ENCODE measurements around the gene ENTREP3.

The ENTREP3 gene

DNA sequence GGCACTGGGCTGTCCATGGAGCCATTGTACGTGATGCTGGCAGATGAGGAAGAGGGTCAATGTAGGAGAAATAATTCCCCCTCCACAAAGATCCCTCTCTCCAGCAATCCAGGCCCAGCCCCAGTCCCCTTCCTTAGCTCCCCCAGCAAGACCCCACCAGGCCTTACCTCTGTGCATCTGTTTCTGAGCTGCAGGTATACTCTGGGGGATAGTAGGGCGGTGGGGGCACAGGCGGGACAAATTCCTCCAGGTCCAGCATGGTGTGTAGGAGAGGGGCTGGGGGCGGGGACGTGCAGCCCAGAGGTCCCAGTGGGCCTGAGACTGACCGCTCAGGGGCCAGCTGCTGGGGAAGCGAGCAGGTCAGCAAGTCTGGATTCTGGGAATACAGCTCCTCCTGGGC is 3.7 kb downstream of the ENTREP3 start:
- Histone ChIP-seq H4K20me1 (ENCODE audit: control insufficient read depth, insufficient read depth, low read depth, low read length) (no peaks in the 10 kb centered on the region), H3K36me3 (ENCODE audit: control insufficient read depth, low read length) (peaks cover 19% of the 10 kb centered on the region), H3F3A (ENCODE audit: control insufficient read depth, insufficient read depth) (peaks cover 6% of the 10 kb centered on the region; the same call in 1 of the 2 replicates), H3K4me3 (ENCODE audit: low read length) (no peak overlapping the region), H3K4me1 (ENCODE audit: control insufficient read depth, low read length) (peaks cover 38% of the 10 kb centered on the region), H3K27ac (ENCODE audit: low read depth, low read length) (no peak overlapping the region), H3K79me2 (ENCODE audit: control insufficient read depth, low read length) (peaks cover 13% of the 10 kb centered on the region), H3K9me2 (replicated peaks; ENCODE audit: control insufficient read depth, low read length) (no peaks in the 10 kb centered on the region), H3K4me2 (ENCODE audit: low read length) (no peak overlapping the region), H3K27me3 (ENCODE audit: control insufficient read depth, low read length) (no peaks in the 10 kb centered on the region), H3K9me3 (ENCODE audit: control insufficient read depth, insufficient read depth, low read length) (no peaks in the 10 kb centered on the region)
- TF ChIP-seq EZH2phosphoT487 (IDR thresholded peaks at IDR 0.05; ENCODE audit: borderline replicate concordance, low read length) (no peak), CTCF (IDR thresholded peaks at IDR 0.05; ENCODE audit: low read depth, low read length, poor library complexity, severe bottlenecking) (no peak)

- no peak overlapping the region for H3K27ac ChIP-seq (ENCODE audit: low read depth, low read length)
- H3F3A ChIP-seq (ENCODE audit: control insufficient read depth, insufficient read depth) = peaks cover 6% of the 10 kb centered on the region; the same call in 1 of the 2 replicates
- H3K9me2 ChIP-seq (replicated peaks; ENCODE audit: control insufficient read depth, low read length) = no peaks in the 10 kb centered on the region
- H4K20me1 ChIP-seq (ENCODE audit: control insufficient read depth, insufficient read depth, low read depth, low read length) = no peaks in the 10 kb centered on the region
- peaks cover 14% of the 10 kb centered on the region for H3K36me3 ChIP-seq (ENCODE audit: control insufficient read depth, low read length)
- H3K4me3 ChIP-seq (ENCODE audit: low read length) = peak overlapping the region; percentile 71
- TF ChIP-seq CTCF (IDR thresholded peaks at IDR 0.05; ENCODE audit: low read depth, low read length, poor library complexity, severe bottlenecking) = peak; percentile 100
- TF ChIP-seq EZH2phosphoT487 (IDR thresholded peaks at IDR 0.05; ENCODE audit: borderline replicate concordance, low read length) = no peak
- no peaks in the 10 kb centered on the region for H3K9me3 ChIP-seq (ENCODE audit: control insufficient read depth, insufficient read depth, low read length)
- H3K79me2 ChIP-seq (ENCODE audit: control insufficient read depth, low read length) = peaks cover 13% of the 10 kb centered on the region
- H3K27me3 ChIP-seq (ENCODE audit: control insufficient read depth, low read length) = no peaks in the 10 kb centered on the region
- peaks cover 36% of the 10 kb centered on the region for H3K4me1 ChIP-seq (ENCODE audit: control insufficient read depth, low read length)
- peak overlapping the region; percentile 64 for H3K4me2 ChIP-seq (ENCODE audit: low read length)
These were observed 4.4 kb downstream of the ENTREP3 start for GRCh38 chr1:155250633-155251449.

GRCh38 chr1:155250246-155250632 is 5.0 kb downstream of the ENTREP3 start:
- peaks cover 13% of the 10 kb centered on the region for H3K79me2 ChIP-seq (ENCODE audit: control insufficient read depth, low read length)
- H3K9me3 ChIP-seq (ENCODE audit: control insufficient read depth, insufficient read depth, low read length) = no peaks in the 10 kb centered on the region
- H3K4me2 ChIP-seq (ENCODE audit: low read length) = peak overlapping the region; percentile 64
- no peaks in the 10 kb centered on the region for H4K20me1 ChIP-seq (ENCODE audit: control insufficient read depth, insufficient read depth, low read depth, low read length)
- H3K9me2 ChIP-seq (replicated peaks; ENCODE audit: control insufficient read depth, low read length) = no peaks in the 10 kb centered on the region
- peaks cover 34% of the 10 kb centered on the region for H3K4me1 ChIP-seq (ENCODE audit: control insufficient read depth, low read length)
- H3K36me3 ChIP-seq (ENCODE audit: control insufficient read depth, low read length) = peaks cover 13% of the 10 kb centered on the region; the same call in 1 of the 2 replicates
- no peak for TF ChIP-seq CTCF (IDR thresholded peaks at IDR 0.05; ENCODE audit: low read depth, low read length, poor library complexity, severe bottlenecking)
- TF ChIP-seq EZH2phosphoT487 (IDR thresholded peaks at IDR 0.05; ENCODE audit: borderline replicate concordance, low read length) = no peak
- H3K27ac ChIP-seq (ENCODE audit: low read depth, low read length) = no peak overlapping the region
- H3K27me3 ChIP-seq (ENCODE audit: control insufficient read depth, low read length) = no peaks in the 10 kb centered on the region
- peak overlapping the region; percentile 71 for H3K4me3 ChIP-seq (ENCODE audit: low read length)
- peaks cover 6% of the 10 kb centered on the region; the same call in 1 of the 2 replicates for H3F3A ChIP-seq (ENCODE audit: control insufficient read depth, insufficient read depth)

All from DOHH2 (cell line).